ENCODE measurements around the gene ZNF326. TPM values are rescaled to one million over a fixed set of nuclear protein-coding genes. Genes with fewer than 3 reads are reported as not detected.

The ZNF326 gene
- total and polyA plus RNA-seq, 2 experiments from 2014 or later = 16.5 to 36.1 TPM

DNA sequence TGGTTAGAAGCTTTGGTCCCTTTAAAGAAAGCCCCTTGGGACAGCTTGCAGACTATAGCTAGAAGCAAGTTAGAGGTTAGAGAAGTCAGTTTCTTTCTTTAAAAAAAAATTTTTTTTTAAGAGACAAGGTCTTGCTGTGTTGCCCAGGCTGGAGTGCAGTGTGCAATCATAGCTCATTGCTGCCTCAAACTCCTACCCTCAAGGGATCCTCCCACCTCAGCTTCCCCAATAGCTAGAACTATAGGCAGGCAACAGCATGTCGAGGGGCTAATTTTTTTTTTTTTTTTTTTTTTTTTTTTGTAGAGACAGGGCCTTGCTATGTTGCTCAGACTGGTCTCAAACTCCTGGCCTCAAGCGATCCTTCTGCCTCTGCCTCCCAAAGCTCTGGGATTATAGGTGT is 44.2 kb upstream of the ZNF326 start:
- Histone ChIP-seq H3K27ac (no peak overlapping the region), H3K27me3 (no peaks in the 10 kb centered on the region), H3K4me1 (ENCODE audit: low read depth) (no peaks in the 10 kb centered on the region), H3K36me3 (no peaks in the 10 kb centered on the region), H3K9me3 (ENCODE audit: low read depth) (no peaks in the 10 kb centered on the region), H3K4me3 (no peak overlapping the region)
- no peak for DNase-seq (ENCODE audit: low read depth in 1 of 2, low spot score in 1 of 2)
- TF ChIP-seq CTCF (IDR thresholded peaks at IDR 0.05; ENCODE audit: low read depth, low read length) = no peak

DNA sequence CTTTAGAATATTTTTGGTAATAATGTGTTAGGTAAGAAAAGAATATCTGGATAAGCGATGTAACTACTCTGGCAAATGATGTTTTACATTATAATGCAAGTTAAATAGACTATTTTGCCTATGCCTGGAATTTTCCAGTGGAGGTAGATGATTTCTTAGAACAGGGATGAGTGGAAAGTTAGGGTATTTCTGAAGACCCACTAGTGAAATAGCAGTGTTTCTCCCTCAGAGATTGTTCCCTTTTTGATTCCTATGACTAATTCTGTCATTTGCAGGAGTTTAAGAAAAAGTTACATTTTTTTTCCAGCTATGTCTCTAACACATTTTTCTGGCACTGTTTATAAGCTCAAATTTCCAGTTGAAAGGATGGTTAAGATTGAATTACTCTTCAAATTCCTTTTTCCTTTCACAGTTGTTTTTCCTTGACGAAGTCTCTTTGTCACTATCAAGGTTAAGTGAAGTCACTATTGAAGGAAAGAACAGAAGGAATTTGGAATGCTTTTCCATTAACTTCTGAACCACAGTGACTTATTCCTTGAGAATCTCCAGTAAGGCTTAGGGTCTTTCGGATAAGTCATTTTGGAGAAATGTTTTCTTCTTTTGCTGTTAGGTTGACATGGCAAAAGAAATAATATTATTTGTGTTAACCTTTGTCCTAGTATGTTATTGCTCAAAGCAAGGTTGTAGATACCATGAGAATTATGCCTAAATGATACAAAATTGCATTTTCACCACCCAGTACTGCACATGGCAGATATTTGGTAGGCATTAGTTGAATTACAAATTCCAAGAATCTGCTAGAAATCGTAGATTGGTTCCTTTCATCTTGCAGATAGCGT is 42.9 kb upstream of the ZNF326 start:
- Histone ChIP-seq H3K4me1 (ENCODE audit: low read depth) (no peaks in the 10 kb centered on the region), H3K4me3 (no peak overlapping the region), H3K9me3 (ENCODE audit: low read depth) (no peaks in the 10 kb centered on the region), H3K27me3 (no peaks in the 10 kb centered on the region), H3K36me3 (no peaks in the 10 kb centered on the region), H3K27ac (no peak overlapping the region)
- TF ChIP-seq CTCF (IDR thresholded peaks at IDR 0.05; ENCODE audit: low read depth, low read length) = no peak
- DNase-seq (ENCODE audit: low read depth in 1 of 2, low spot score in 1 of 2) = peak in 1 of 2 donors; percentile 27

DNA sequence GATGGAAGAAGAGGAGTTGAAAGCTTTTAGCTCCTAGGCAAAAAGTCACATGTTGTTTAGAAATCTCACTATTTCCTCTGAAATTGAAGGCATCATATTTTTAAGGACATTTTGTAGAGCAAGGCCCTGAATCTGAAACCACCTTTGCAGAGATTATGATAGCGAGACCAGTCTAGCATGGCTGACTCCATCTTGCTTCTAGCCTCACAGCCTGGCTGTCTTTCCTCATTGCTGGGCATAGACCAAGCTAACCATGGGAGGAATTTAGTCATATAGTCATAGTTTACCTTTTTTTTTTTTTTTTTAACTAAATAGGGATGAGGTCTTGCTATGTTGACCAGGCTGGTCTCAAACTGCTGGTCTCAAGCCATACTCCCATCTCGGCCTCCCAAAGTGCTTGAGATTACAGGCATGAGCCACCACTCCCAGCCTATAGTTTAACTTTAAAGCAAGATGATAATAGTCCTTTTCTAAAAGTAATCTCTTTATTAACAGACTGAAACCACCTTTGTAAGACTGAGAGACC is 42.2 kb upstream of the ZNF326 start:
- Histone ChIP-seq H3K27me3 (no peaks in the 10 kb centered on the region), H3K27ac (no peak overlapping the region), H3K4me1 (ENCODE audit: low read depth) (no peaks in the 10 kb centered on the region), H3K36me3 (no peaks in the 10 kb centered on the region), H3K4me3 (no peak overlapping the region), H3K9me3 (ENCODE audit: low read depth) (no peaks in the 10 kb centered on the region)
- TF ChIP-seq CTCF (IDR thresholded peaks at IDR 0.05; ENCODE audit: low read depth, low read length) = no peak
- no peak for DNase-seq (ENCODE audit: low read depth in 1 of 2, low spot score in 1 of 2)

- Histone ChIP-seq H3K9me3 (ENCODE audit: low read depth) (no peaks in the 10 kb centered on the region), H3K4me3 (no peak overlapping the region), H3K27me3 (no peaks in the 10 kb centered on the region), H3K4me1 (ENCODE audit: low read depth) (no peaks in the 10 kb centered on the region), H3K27ac (no peak overlapping the region), H3K36me3 (no peaks in the 10 kb centered on the region)
- TF ChIP-seq CTCF (IDR thresholded peaks at IDR 0.05; ENCODE audit: low read depth, low read length) = no peak
- DNase-seq (ENCODE audit: low read depth in 1 of 2, low spot score in 1 of 2) = peak; percentile 8 to 56
Observed at GRCh38 chr1:89953131-89953626, 41.7 kb upstream of the ZNF326 start.

- no peak overlapping the region for H3K4me3 ChIP-seq
- H3K27ac ChIP-seq = no peak overlapping the region
- H3K9me3 ChIP-seq (ENCODE audit: low read depth) = no peaks in the 10 kb centered on the region
- DNase-seq (ENCODE audit: low read depth in 1 of 2, low spot score in 1 of 2) = no peak
- no peaks in the 10 kb centered on the region for H3K4me1 ChIP-seq (ENCODE audit: low read depth)
- H3K27me3 ChIP-seq = no peaks in the 10 kb centered on the region
- H3K36me3 ChIP-seq = no peaks in the 10 kb centered on the region
- no peak for TF ChIP-seq CTCF (IDR thresholded peaks at IDR 0.05; ENCODE audit: low read depth, low read length)
Observed at GRCh38 chr1:89953929-89954328, 41.0 kb upstream of the ZNF326 start.

All from cardiac muscle cell (in vitro differentiated cells and primary cell).